Inferior parietal cortex (tissue), 1 donor: ENCODE results near the gene FGFR2.

Experiments
- DNase-seq: peaks from one replicate; pipeline ENCODE4 v3.0.0-alpha.2; 2016; ENCODE audit errors: extremely low spot score

The FGFR2 gene

GRCh38 chr10:121452581-121452980 lies 145.7 kb downstream of the FGFR2 start:
- no peak for DNase-seq

GRCh38 chr10:121450247-121450646 lies 148.0 kb downstream of the FGFR2 start:
- DNase-seq: no peak

- no peak for DNase-seq
Observed at GRCh38 chr10:121449482-121449924, 148.7 kb downstream of the FGFR2 start.

GRCh38 chr10:121448766-121449421 lies 149.3 kb downstream of the FGFR2 start:
- peak; percentile 18 for DNase-seq

- DNase-seq: no peak
Observed at GRCh38 chr10:121444520-121445165, 153.6 kb downstream of the FGFR2 start.

- DNase-seq: peak; percentile 18
Observed at GRCh38 chr10:121442086-121442935, 155.9 kb downstream of the FGFR2 start.

GRCh38 chr10:121440461-121440860 lies 157.8 kb downstream of the FGFR2 start:
- DNase-seq: no peak

GRCh38 chr10:121438333-121438732 lies 159.9 kb downstream of the FGFR2 start:
- DNase-seq: no peak

- peak; percentile 27 for DNase-seq
Observed at GRCh38 chr10:121437596-121437995, 160.6 kb downstream of the FGFR2 start.

GRCh38 chr10:121436630-121437341 lies 161.5 kb downstream of the FGFR2 start:
- peak; percentile 51 for DNase-seq

GRCh38 chr10:121436281-121436629 lies 162.0 kb downstream of the FGFR2 start:
- DNase-seq: no peak

GRCh38 chr10:121435099-121435875 lies 163.0 kb downstream of the FGFR2 start:
- no peak for DNase-seq

GRCh38 chr10:121433965-121434364 lies 164.3 kb downstream of the FGFR2 start:
- DNase-seq: no peak

GRCh38 chr10:121428867-121429266 lies 169.4 kb downstream of the FGFR2 start:
- DNase-seq: no peak
